ENCODE data around the gene ADPRH. TPM values are rescaled to one million over a fixed set of nuclear protein-coding genes. Genes with fewer than 3 reads are reported as not detected.

Gene ADPRH
- total and polyA plus RNA-seq, 5 donors = 6.5 to 11.9 (median 10.2) TPM

DNA sequence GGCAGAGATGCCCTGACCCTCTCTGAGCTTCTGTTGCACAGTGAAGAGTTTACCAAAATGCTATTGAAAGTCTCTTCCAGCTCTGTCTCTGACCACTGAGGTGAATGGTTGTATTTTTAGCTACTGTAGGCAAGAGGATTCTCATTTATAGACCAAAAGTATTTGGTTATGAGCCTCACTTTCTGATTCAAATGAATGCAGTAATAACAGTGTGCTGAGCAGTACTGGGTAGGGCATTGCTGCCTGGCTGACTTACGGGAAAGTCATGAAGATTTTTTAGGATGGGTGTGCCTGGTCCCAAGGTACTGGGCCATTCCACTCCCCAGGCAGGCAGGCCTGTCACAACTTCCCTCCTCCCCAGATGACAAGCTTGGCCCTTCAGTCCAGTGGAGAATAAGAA, 33.9 kb downstream of the ADPRH start:
- ATAC-seq = no peak
- Histone ChIP-seq H3K4me3 (ENCODE audit: low read length) (no peak overlapping the region), H3K27ac (ENCODE audit: low read length) (no peak overlapping the region), H3K4me1 (ENCODE audit: control insufficient read depth, insufficient read depth, low read length) (no peaks in the 10 kb centered on the region), H3K9me3 (ENCODE audit: control insufficient read depth, low read length) (no peaks in the 10 kb centered on the region), H3K27me3 (ENCODE audit: control insufficient read depth, insufficient read depth) (no peaks in the 10 kb centered on the region)
- DNase-seq = no peak
- intact Hi-C loops (cut with DNase I) = no loop called here
- WGBS = 92% methylated on average over 1 of the region's 1 CpG

- ATAC-seq = no peak
- WGBS = 89% methylated on average over 4 of the region's 4 CpGs
- intact Hi-C loops (cut with DNase I) = no loop called here
Measured at GRCh38 chr3:119613872-119614271, 34.6 kb downstream of the ADPRH start.

GRCh38 chr3:119616056-119616455, 36.8 kb downstream of the ADPRH start:
- Histone ChIP-seq H3K9me3 (ENCODE audit: control insufficient read depth, low read length) (no peaks in the 10 kb centered on the region), H3K27ac (ENCODE audit: low read length) (no peak overlapping the region), H3K4me3 (ENCODE audit: low read length) (no peak overlapping the region), H3K27me3 (ENCODE audit: control insufficient read depth, insufficient read depth) (no peaks in the 10 kb centered on the region), H3K4me1 (ENCODE audit: control insufficient read depth, insufficient read depth, low read length) (no peaks in the 10 kb centered on the region)
- DNase-seq (no peak), ATAC-seq (no peak)
- intact Hi-C loops (cut with DNase I) = no loop called here
- 81% methylated on average over 4 of the region's 4 CpGs for WGBS

More at GRCh38 chr3:119613872-119614271, 34.6 kb downstream of the ADPRH start:
- no peaks in the 10 kb centered on the region for H3K9me3 ChIP-seq (ENCODE audit: control insufficient read depth, low read length)
- H3K4me3 ChIP-seq (ENCODE audit: low read length) = no peak overlapping the region
- H3K27ac ChIP-seq (ENCODE audit: low read length) = no peak overlapping the region
- DNase-seq = no peak
- no peaks in the 10 kb centered on the region for H3K4me1 ChIP-seq (ENCODE audit: control insufficient read depth, insufficient read depth, low read length)
- H3K27me3 ChIP-seq (ENCODE audit: control insufficient read depth, insufficient read depth) = no peaks in the 10 kb centered on the region

DNA sequence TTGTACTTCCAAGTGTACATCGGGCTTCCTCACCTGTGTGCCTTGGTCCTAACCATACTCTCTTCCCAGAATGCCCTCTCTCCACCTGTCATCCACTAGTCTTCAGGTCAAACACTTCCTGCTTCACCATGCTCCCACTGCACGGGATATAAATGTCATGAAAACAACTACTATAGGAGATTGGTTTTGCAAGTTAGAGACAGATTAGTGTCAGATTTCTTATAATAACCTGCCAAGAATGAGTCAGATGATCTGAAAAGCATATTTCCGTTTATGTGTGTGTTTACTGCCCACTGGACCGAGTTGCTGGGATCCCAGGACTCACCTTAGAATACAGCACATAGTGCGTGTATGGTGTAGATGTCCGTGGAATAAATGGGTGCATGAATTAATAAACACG, 39.8 kb downstream of the ADPRH start:
- no peaks in the 10 kb centered on the region for H3K4me1 ChIP-seq (ENCODE audit: control insufficient read depth, insufficient read depth, low read length)

GRCh38 chr3:119620899-119621298, 41.6 kb downstream of the ADPRH start:
- Histone ChIP-seq H3K4me1 (ENCODE audit: control insufficient read depth, insufficient read depth, low read length) (peaks cover 5% of the 10 kb centered on the region), H3K27ac (ENCODE audit: low read length) (no peak overlapping the region), H3K27me3 (ENCODE audit: control insufficient read depth, insufficient read depth) (no peaks in the 10 kb centered on the region), H3K9me3 (ENCODE audit: control insufficient read depth, low read length) (no peaks in the 10 kb centered on the region), H3K4me3 (ENCODE audit: low read length) (no peak overlapping the region)
- intact Hi-C loops (cut with DNase I) = no loop called here
- DNase-seq (no peak), ATAC-seq (peak in 1 of 2 donors; percentile 20)
- WGBS = 86% methylated on average over 5 of the region's 5 CpGs

More for the DNA sequence above, 39.8 kb downstream of the ADPRH start:
- no peak for ATAC-seq
- 69% methylated on average over 7 of the region's 7 CpGs for WGBS
- no peak for DNase-seq
- H3K4me3 ChIP-seq (ENCODE audit: low read length) = no peak overlapping the region
- H3K27ac ChIP-seq (ENCODE audit: low read length) = no peak overlapping the region
- H3K9me3 ChIP-seq (ENCODE audit: control insufficient read depth, low read length) = no peaks in the 10 kb centered on the region
- intact Hi-C loops (cut with DNase I) = no loop called here
- H3K27me3 ChIP-seq (ENCODE audit: control insufficient read depth, insufficient read depth) = no peaks in the 10 kb centered on the region

GRCh38 chr3:119624002-119624720, 44.9 kb downstream of the ADPRH start:
- intact Hi-C loops (cut with DNase I) = no loop called here
- no peak for ATAC-seq
- peaks cover 23% of the 10 kb centered on the region for H3K4me1 ChIP-seq (ENCODE audit: control insufficient read depth, insufficient read depth, low read length)

DNA sequence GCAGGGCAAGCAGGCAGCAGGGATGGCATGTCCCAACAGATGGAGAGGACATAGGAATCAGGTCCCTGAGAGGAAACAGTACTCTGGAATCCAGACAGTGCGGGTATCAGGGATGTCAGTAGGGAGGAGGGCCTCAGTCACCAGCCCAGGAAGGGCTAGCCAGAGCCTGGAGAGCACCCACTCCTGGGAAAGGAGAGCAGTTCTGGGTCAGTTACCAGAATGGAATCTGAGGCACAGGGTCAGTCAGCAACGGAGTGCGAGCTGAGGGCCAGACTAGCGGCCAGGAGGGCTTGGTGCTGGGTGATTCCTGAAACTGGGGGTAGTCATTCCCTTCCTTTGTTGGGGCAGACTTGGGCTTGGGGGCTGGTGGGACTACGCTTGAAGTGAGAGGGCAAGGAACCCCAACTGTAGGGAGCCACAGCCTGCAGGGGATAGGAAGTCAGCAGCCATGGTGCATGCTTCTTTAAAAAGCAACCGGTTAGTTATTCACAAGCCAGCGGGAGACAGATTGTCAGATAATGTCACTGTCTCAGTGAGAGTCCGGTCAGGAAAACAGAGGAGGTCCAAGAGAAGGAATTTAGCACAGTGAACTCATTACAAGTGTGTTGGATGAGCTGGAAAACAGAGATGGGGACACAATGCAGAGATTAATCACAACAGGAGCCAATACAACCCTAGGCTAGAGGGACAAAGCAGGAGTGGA, 46.3 kb downstream of the ADPRH start:
- Histone ChIP-seq H3K27ac (ENCODE audit: low read length) (no peak overlapping the region), H3K4me1 (ENCODE audit: control insufficient read depth, insufficient read depth, low read length) (peaks cover 24% of the 10 kb centered on the region), H3K4me3 (ENCODE audit: low read length) (no peak overlapping the region), H3K27me3 (ENCODE audit: control insufficient read depth, insufficient read depth) (no peaks in the 10 kb centered on the region), H3K9me3 (ENCODE audit: control insufficient read depth, low read length) (no peaks in the 10 kb centered on the region)
- no peak for ATAC-seq
- 56% methylated on average over 8 of the region's 8 CpGs for WGBS
- intact Hi-C loops (cut with DNase I) = no loop called here
- no peak for DNase-seq

More at GRCh38 chr3:119624002-119624720, 44.9 kb downstream of the ADPRH start:
- Histone ChIP-seq H3K4me3 (ENCODE audit: low read length) (no peak overlapping the region), H3K9me3 (ENCODE audit: control insufficient read depth, low read length) (no peaks in the 10 kb centered on the region), H3K27ac (ENCODE audit: low read length) (no peak overlapping the region), H3K27me3 (ENCODE audit: control insufficient read depth, insufficient read depth) (no peaks in the 10 kb centered on the region)
- DNase-seq = no peak
- 91% methylated on average over 9 of the region's 9 CpGs for WGBS

DNA sequence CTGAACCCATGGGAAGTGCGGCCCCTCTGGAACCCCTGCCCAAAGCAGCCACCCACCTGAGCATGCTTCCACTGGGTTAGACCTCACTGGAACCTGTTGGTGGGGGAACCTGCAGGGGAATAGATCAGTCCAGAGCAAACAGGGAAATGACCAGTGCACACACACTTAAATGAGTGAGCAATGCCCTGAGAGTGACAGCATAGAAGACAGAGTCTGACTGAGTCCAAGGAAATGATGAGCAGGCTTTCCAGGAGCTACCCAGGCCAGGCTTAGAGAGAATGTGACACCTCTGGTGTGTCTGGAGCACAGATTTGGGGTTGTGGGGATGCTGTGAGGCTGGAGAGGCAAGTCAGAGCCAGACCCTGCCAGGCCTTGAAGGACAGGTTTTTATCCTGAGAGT, 46.9 kb downstream of the ADPRH start:
- intact Hi-C loops (cut with DNase I) = no loop called here
- Histone ChIP-seq H3K9me3 (ENCODE audit: control insufficient read depth, low read length) (no peaks in the 10 kb centered on the region), H3K4me3 (ENCODE audit: low read length) (no peak overlapping the region), H3K27ac (ENCODE audit: low read length) (no peak overlapping the region), H3K27me3 (ENCODE audit: control insufficient read depth, insufficient read depth) (no peaks in the 10 kb centered on the region), H3K4me1 (ENCODE audit: control insufficient read depth, insufficient read depth, low read length) (peaks cover 24% of the 10 kb centered on the region)
- DNase-seq (no peak), ATAC-seq (no peak)
- 80% methylated on average over 1 of the region's 1 CpG for WGBS

- DNase-seq (peak; percentile 53 to 74 (median 73)), ATAC-seq (peak; percentile 62 to 70)
- Histone ChIP-seq H3K27ac (ENCODE audit: low read length) (peak overlapping the region; percentile 32), H3K27me3 (ENCODE audit: control insufficient read depth, insufficient read depth) (no peaks in the 10 kb centered on the region), H3K4me3 (ENCODE audit: low read length) (no peak overlapping the region), H3K9me3 (ENCODE audit: control insufficient read depth, low read length) (no peaks in the 10 kb centered on the region), H3K4me1 (ENCODE audit: control insufficient read depth, insufficient read depth, low read length) (peaks cover 24% of the 10 kb centered on the region)
- WGBS = 54% methylated on average over 8 of the region's 8 CpGs
- intact Hi-C loops (cut with DNase I) = no loop called here
Measured at GRCh38 chr3:119627461-119627860, 48.2 kb downstream of the ADPRH start.

GRCh38 chr3:119628390-119628789, 49.1 kb downstream of the ADPRH start:
- no peak overlapping the region for H3K4me3 ChIP-seq (ENCODE audit: low read length)
- DNase-seq (no peak), ATAC-seq (no peak)
- H3K27me3 ChIP-seq (ENCODE audit: control insufficient read depth, insufficient read depth) = no peaks in the 10 kb centered on the region
- WGBS = 89% methylated on average over 4 of the region's 4 CpGs
- H3K9me3 ChIP-seq (ENCODE audit: control insufficient read depth, low read length) = no peaks in the 10 kb centered on the region
- peak overlapping the region; percentile 42 for H3K27ac ChIP-seq (ENCODE audit: low read length)
- peaks cover 24% of the 10 kb centered on the region for H3K4me1 ChIP-seq (ENCODE audit: control insufficient read depth, insufficient read depth, low read length)
- intact Hi-C loops (cut with DNase I) = no loop called here

DNA sequence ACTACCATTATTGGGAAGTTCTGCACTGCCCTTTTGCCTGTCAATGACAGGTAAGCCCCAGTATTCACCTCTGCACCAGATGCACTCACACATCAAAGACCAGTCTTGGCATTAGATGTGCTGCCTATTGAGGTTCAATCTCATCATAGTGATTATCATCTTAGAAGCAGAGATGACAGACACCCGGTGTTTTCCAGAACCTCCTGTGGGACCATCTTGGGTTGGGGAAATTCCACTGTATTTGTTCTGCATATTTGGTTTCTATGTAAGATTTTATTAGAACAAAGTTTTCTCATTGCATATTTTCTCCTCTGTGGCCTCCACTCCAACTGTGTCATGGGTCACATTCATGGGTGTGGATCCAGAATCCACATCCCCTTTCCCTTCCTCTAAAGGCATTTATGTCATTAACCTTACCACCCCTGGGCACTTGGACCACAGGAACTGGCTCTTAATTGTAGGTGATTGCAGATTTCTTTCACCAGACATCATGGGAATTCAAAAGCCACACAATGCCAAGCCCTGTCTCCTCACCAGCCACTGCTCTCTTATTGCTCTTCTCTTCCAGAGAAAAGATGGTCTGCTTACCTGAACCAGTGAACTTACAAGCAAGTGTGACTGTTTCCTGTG, 49.6 kb downstream of the ADPRH start:
- H3K4me1 ChIP-seq (ENCODE audit: control insufficient read depth, insufficient read depth, low read length) = peaks cover 24% of the 10 kb centered on the region
- no peaks in the 10 kb centered on the region for H3K27me3 ChIP-seq (ENCODE audit: control insufficient read depth, insufficient read depth)
- H3K27ac ChIP-seq (ENCODE audit: low read length) = peak overlapping the region; percentile 50
- intact Hi-C loops (cut with DNase I) = no loop called here
- ATAC-seq = peak in 1 of 2 donors; percentile 40
- no peak overlapping the region for H3K4me3 ChIP-seq (ENCODE audit: low read length)
- H3K9me3 ChIP-seq (ENCODE audit: control insufficient read depth, low read length) = no peaks in the 10 kb centered on the region
- WGBS = 58% methylated on average over 1 of the region's 1 CpG
- no peak for DNase-seq

Measured in right cardiac atrium (tissue), 5 donors.